Measurements from ENCODE around the gene CNTN4.

Gene CNTN4

GRCh38 chr3:2860626-2861025 is 762.0 kb downstream of the CNTN4 start:
- Histone ChIP-seq H3K4me2 (no peak overlapping the region), H2AFZ (ENCODE audit: low read depth) (no peak overlapping the region), H3K36me3 (ENCODE audit: insufficient read depth) (no peaks in the 10 kb centered on the region), H3K4me1 (ENCODE audit: low read depth, poor library complexity, severe bottlenecking) (no peaks in the 10 kb centered on the region), H3K27me3 (ENCODE audit: insufficient read depth, low read depth) (no peaks in the 10 kb centered on the region), H3K9ac (no peak overlapping the region), H3K27ac (no peak overlapping the region), H4K20me1 (ENCODE audit: insufficient read depth) (no peaks in the 10 kb centered on the region), H3K4me3 (IDR thresholded peaks at IDR 0.05; ENCODE audit: insufficient read depth, low read depth, low read length) (no peak overlapping the region), H3K79me2 (ENCODE audit: insufficient read depth, low read depth) (no peaks in the 10 kb centered on the region)
- no peak for TF ChIP-seq CTCF (conservative IDR thresholded peaks at IDR 0.05; ENCODE audit: low read depth, low read length)

- Histone ChIP-seq H3K27ac (no peak overlapping the region), H3K9ac (no peak overlapping the region), H3K27me3 (ENCODE audit: insufficient read depth, low read depth) (no peaks in the 10 kb centered on the region), H3K79me2 (ENCODE audit: insufficient read depth, low read depth) (no peaks in the 10 kb centered on the region), H2AFZ (ENCODE audit: low read depth) (no peak overlapping the region), H3K4me3 (IDR thresholded peaks at IDR 0.05; ENCODE audit: insufficient read depth, low read depth, low read length) (no peak overlapping the region), H3K4me1 (ENCODE audit: low read depth, poor library complexity, severe bottlenecking) (no peaks in the 10 kb centered on the region), H4K20me1 (ENCODE audit: insufficient read depth) (no peaks in the 10 kb centered on the region), H3K4me2 (no peak overlapping the region), H3K36me3 (ENCODE audit: insufficient read depth) (no peaks in the 10 kb centered on the region)
- TF ChIP-seq CTCF (conservative IDR thresholded peaks at IDR 0.05; ENCODE audit: low read depth, low read length) = no peak
Observed at GRCh38 chr3:2861120-2861519, 762.5 kb downstream of the CNTN4 start.

- no peak overlapping the region for H3K27ac ChIP-seq
- no peaks in the 10 kb centered on the region for H3K27me3 ChIP-seq (ENCODE audit: insufficient read depth, low read depth)
- H3K9ac ChIP-seq = no peak overlapping the region
- no peak overlapping the region for H3K4me2 ChIP-seq
- no peaks in the 10 kb centered on the region for H3K36me3 ChIP-seq (ENCODE audit: insufficient read depth)
- H3K4me1 ChIP-seq (ENCODE audit: low read depth, poor library complexity, severe bottlenecking) = no peaks in the 10 kb centered on the region
- no peaks in the 10 kb centered on the region for H3K79me2 ChIP-seq (ENCODE audit: insufficient read depth, low read depth)
- no peaks in the 10 kb centered on the region for H4K20me1 ChIP-seq (ENCODE audit: insufficient read depth)
- H3K4me3 ChIP-seq (IDR thresholded peaks at IDR 0.05; ENCODE audit: insufficient read depth, low read depth, low read length) = no peak overlapping the region
- no peak overlapping the region for H2AFZ ChIP-seq (ENCODE audit: low read depth)
- no peak for TF ChIP-seq CTCF (conservative IDR thresholded peaks at IDR 0.05; ENCODE audit: low read depth, low read length)
Observed at GRCh38 chr3:2861920-2862319, 763.3 kb downstream of the CNTN4 start.

GRCh38 chr3:2862366-2862765 is 763.7 kb downstream of the CNTN4 start:
- no peak overlapping the region for H3K9ac ChIP-seq
- no peaks in the 10 kb centered on the region for H3K27me3 ChIP-seq (ENCODE audit: insufficient read depth, low read depth)
- no peak overlapping the region for H3K4me2 ChIP-seq
- H3K4me1 ChIP-seq (ENCODE audit: low read depth, poor library complexity, severe bottlenecking) = no peaks in the 10 kb centered on the region
- no peak for TF ChIP-seq CTCF (conservative IDR thresholded peaks at IDR 0.05; ENCODE audit: low read depth, low read length)
- no peak overlapping the region for H3K4me3 ChIP-seq (IDR thresholded peaks at IDR 0.05; ENCODE audit: insufficient read depth, low read depth, low read length)
- H2AFZ ChIP-seq (ENCODE audit: low read depth) = no peak overlapping the region
- no peak overlapping the region for H3K27ac ChIP-seq
- H3K79me2 ChIP-seq (ENCODE audit: insufficient read depth, low read depth) = no peaks in the 10 kb centered on the region
- no peaks in the 10 kb centered on the region for H4K20me1 ChIP-seq (ENCODE audit: insufficient read depth)
- no peaks in the 10 kb centered on the region for H3K36me3 ChIP-seq (ENCODE audit: insufficient read depth)

- no peak overlapping the region for H3K4me3 ChIP-seq (IDR thresholded peaks at IDR 0.05; ENCODE audit: insufficient read depth, low read depth, low read length)
- no peak overlapping the region for H3K4me2 ChIP-seq
- H2AFZ ChIP-seq (ENCODE audit: low read depth) = no peak overlapping the region
- H3K27me3 ChIP-seq (ENCODE audit: insufficient read depth, low read depth) = no peaks in the 10 kb centered on the region
- no peak overlapping the region for H3K9ac ChIP-seq
- H3K4me1 ChIP-seq (ENCODE audit: low read depth, poor library complexity, severe bottlenecking) = no peaks in the 10 kb centered on the region
- no peak overlapping the region for H3K27ac ChIP-seq
- no peaks in the 10 kb centered on the region for H3K36me3 ChIP-seq (ENCODE audit: insufficient read depth)
- no peaks in the 10 kb centered on the region for H4K20me1 ChIP-seq (ENCODE audit: insufficient read depth)
- no peak for TF ChIP-seq CTCF (conservative IDR thresholded peaks at IDR 0.05; ENCODE audit: low read depth, low read length)
- H3K79me2 ChIP-seq (ENCODE audit: insufficient read depth, low read depth) = no peaks in the 10 kb centered on the region
Observed at GRCh38 chr3:2863127-2863526, 764.5 kb downstream of the CNTN4 start.

All from KMS-11 (cell line).